Type B pancreatic cell (in vitro differentiated cells): ENCODE data around the gene SLC5A7. TPM values are rescaled to one million over a fixed set of nuclear protein-coding genes. Genes with fewer than 3 reads are reported as not detected.

Source experiments
- DNase-seq: peaks from one replicate; pipeline ENCODE4 v3.0.0; 2021; ENCODE audit warnings: mixed read lengths; ENCODE audit not compliant: unreplicated experiment; ENCODE audit errors: extremely low spot score
- H3K27ac Mint-ChIP-seq: 2 replicates; pipeline ENCODE4 v1.8.0; 2021; ENCODE audit warnings: mild to moderate bottlenecking, mixed read lengths
- H3K27me3 Mint-ChIP-seq: 2 replicates; pipeline ENCODE4 v1.8.0; 2021; ENCODE audit warnings: mixed read lengths
- H3K36me3 Mint-ChIP-seq: 2 replicates; pipeline ENCODE4 v1.8.0; 2021; ENCODE audit warnings: mixed read lengths
- H3K4me1 Mint-ChIP-seq: one replicate; pipeline ENCODE4 v1.8.0; 2021; ENCODE audit warnings: mixed read lengths; ENCODE audit not compliant: unreplicated experiment
- H3K4me3 Mint-ChIP-seq: 2 replicates; pipeline ENCODE4 v1.8.0; 2021; ENCODE audit warnings: mild to moderate bottlenecking, mixed read lengths
- H3K9me3 Mint-ChIP-seq: 2 replicates; pipeline ENCODE4 v1.8.0; 2021; ENCODE audit warnings: mixed read lengths
- CTCF ChIP-seq: fragments of 200-600 bp; sonication (generic); conservative IDR thresholded peaks from 2 replicates; pipeline ENCODE4 v1.5.0; 2021; ENCODE audit warnings: antibody characterized with exemption, mild to moderate bottlenecking
- total RNA-seq: library from RNA; stranded (reverse); gene quantifications from 2 replicates; pipeline ENCODE4 v1.2.1, GENCODE V29; 2021; ENCODE audit warnings: low replicate concordance

SLC5A7 gene
- total RNA-seq, 1 donor from 2014 or later, result 2.2 TPM

GRCh38 chr2:107989445-107989844 lies 3.1 kb downstream of the SLC5A7 start:
- no peaks in the 10 kb centered on the region for H3K9me3 Mint-ChIP-seq
- H3K36me3 Mint-ChIP-seq, result no peaks in the 10 kb centered on the region
- no peak overlapping the region for H3K27ac Mint-ChIP-seq
- H3K4me3 Mint-ChIP-seq, result no peak overlapping the region
- no peaks in the 10 kb centered on the region for H3K4me1 Mint-ChIP-seq
- DNase-seq, result no peak
- TF ChIP-seq CTCF, result no peak
- H3K27me3 Mint-ChIP-seq, result peaks cover 71% of the 10 kb centered on the region

GRCh38 chr2:107990718-107991117 lies 4.4 kb downstream of the SLC5A7 start:
- Mint-ChIP-seq H3K4me1 (no peaks in the 10 kb centered on the region), H3K36me3 (no peaks in the 10 kb centered on the region), H3K27me3 (peaks cover 62% of the 10 kb centered on the region), H3K4me3 (no peak overlapping the region), H3K27ac (no peak overlapping the region), H3K9me3 (no peaks in the 10 kb centered on the region)
- no peak for TF ChIP-seq CTCF
- DNase-seq, result no peak

GRCh38 chr2:107992069-107992468 lies 5.7 kb downstream of the SLC5A7 start:
- Mint-ChIP-seq H3K9me3 (no peaks in the 10 kb centered on the region), H3K27me3 (peaks cover 60% of the 10 kb centered on the region), H3K36me3 (no peaks in the 10 kb centered on the region), H3K4me3 (no peak overlapping the region), H3K27ac (no peak overlapping the region), H3K4me1 (no peaks in the 10 kb centered on the region)
- TF ChIP-seq CTCF, result no peak
- DNase-seq, result no peak

DNA sequence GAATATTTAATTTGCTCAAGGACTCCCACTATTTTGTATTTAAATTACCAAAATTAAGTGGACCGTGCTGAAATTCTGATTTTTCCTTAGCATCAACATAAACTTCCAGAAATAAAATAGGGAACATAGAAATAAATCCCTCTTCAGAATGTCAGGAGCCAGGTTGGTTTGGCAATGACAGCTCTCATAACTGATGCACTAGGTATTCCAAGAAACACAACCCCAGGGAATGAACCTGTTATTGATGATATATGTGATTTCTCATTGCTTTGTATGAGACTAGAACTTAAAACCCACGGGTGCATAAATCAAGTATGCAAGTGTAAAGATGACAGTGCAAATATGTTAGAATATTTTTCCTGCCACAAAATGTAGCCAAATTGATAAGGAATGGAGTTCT lies 12.8 kb downstream of the SLC5A7 start:
- no peak overlapping the region for H3K27ac Mint-ChIP-seq
- no peak for TF ChIP-seq CTCF
- H3K4me1 Mint-ChIP-seq, result no peaks in the 10 kb centered on the region

DNA sequence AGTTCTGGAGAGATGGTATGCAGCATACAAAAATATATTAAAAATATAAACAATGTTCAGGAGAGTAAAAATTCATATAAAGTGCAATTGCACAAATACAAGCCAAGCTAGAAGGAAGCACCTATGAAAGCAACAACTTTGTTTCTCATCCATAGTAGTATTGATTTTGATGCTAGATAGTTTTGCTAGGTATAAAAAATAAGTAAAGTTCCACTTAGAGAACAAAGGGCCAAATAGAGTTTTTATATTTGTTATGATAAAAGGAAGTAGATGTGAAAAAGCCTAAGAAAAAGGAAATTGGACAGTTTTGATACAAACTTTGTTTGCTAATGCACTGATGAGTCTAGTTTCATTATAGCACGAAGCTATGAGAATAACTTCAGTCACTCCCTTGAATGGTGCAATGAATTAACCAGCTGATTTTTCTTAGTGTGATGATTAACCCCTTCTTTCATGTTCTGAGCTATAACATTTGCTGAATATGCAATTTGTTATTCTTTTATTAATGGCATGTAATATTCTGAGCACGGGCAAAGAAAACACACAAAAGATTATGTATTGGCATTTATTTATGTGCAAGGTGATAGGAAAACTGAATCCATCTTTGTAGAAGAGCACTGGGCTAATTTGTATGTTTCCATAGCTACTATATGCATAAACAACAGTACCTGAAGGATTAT lies 24.7 kb downstream of the SLC5A7 start:
- Mint-ChIP-seq H3K9me3 (peaks cover 11% of the 10 kb centered on the region), H3K27ac (no peak overlapping the region), H3K4me3 (no peak overlapping the region), H3K4me1 (no peaks in the 10 kb centered on the region), H3K27me3 (peaks cover 16% of the 10 kb centered on the region), H3K36me3 (no peaks in the 10 kb centered on the region)
- DNase-seq, result no peak
- TF ChIP-seq CTCF, result no peak

More for the DNA sequence above, 12.8 kb downstream of the SLC5A7 start:
- Mint-ChIP-seq H3K4me3 (no peak overlapping the region), H3K36me3 (no peaks in the 10 kb centered on the region), H3K9me3 (no peaks in the 10 kb centered on the region), H3K27me3 (peaks cover 37% of the 10 kb centered on the region)
- no peak for DNase-seq
